Mononuclear cell (primary cell): ENCODE measurements around the gene PHRF1. TPM values are rescaled to one million over a fixed set of nuclear protein-coding genes. Genes with fewer than 3 reads are reported as not detected.

Experiments
- H3K27me3 ChIP-seq: 2 replicates; pipeline ENCODE4 v1.6.0; 2011; ENCODE audit warnings: low read length, control low read depth; ENCODE audit not compliant: insufficient read depth
- H3K4me1 ChIP-seq: 2 replicates; pipeline ENCODE4 v1.5.1; 2011; ENCODE audit warnings: mild to moderate bottlenecking, low read length, control low read depth; ENCODE audit not compliant: insufficient read depth
- H3K4me3 ChIP-seq: 2 replicates; pipeline ENCODE4 v1.5.1; 2011; ENCODE audit warnings: mild to moderate bottlenecking, low read length, moderate library complexity
- H3K9me3 ChIP-seq: 2 replicates; pipeline ENCODE4 v1.5.1; 2011; ENCODE audit warnings: low read depth, mild to moderate bottlenecking, control low read depth, low read length
- total RNA-seq: library from RNA; depleted of rRNA; stranded (reverse); fragments of >200 nt; gene quantifications from one replicate; pipeline ENCODE4 v1.2.3, GENCODE V29; 2012

The PHRF1 gene
- total RNA-seq, 1 donor = 25.1 TPM

- peak overlapping the region; percentile 52 for H3K4me3 ChIP-seq
Measured at GRCh38 chr11:535210-535518, 41.1 kb upstream of the PHRF1 start.

GRCh38 chr11:535519-536454 lies 40.5 kb upstream of the PHRF1 start, which contains the start of gene HRAS:
Gene HRAS (minus strand): TSS chr11:535576.
- Histone ChIP-seq H3K9me3 (no peaks in the 10 kb centered on the region), H3K4me3 (peak within 1 kb of the TSS; percentile 57), H3K27me3 (no peaks in the 10 kb centered on the region), H3K4me1 (peaks cover 42% of the 10 kb centered on the region)

More at GRCh38 chr11:535210-535518, 41.1 kb upstream of the PHRF1 start:
- Histone ChIP-seq H3K4me1 (peaks cover 42% of the 10 kb centered on the region), H3K27me3 (no peaks in the 10 kb centered on the region), H3K9me3 (no peaks in the 10 kb centered on the region)

GRCh38 chr11:536841-537621 lies 39.2 kb upstream of the PHRF1 start, which contains the start of gene LRRC56:
Gene LRRC56 (plus strand): TSS chr11:537527. CDS start chr11:540685, 3,158 bp downstream.
- H3K4me1 ChIP-seq = peaks cover 42% of the 10 kb centered on the region
- H3K9me3 ChIP-seq = no peaks in the 10 kb centered on the region
- H3K27me3 ChIP-seq = no peaks in the 10 kb centered on the region
- peak within 1 kb of the TSS; percentile 57 for H3K4me3 ChIP-seq

- Histone ChIP-seq H3K4me3 (peak overlapping the region; percentile 57), H3K27me3 (no peaks in the 10 kb centered on the region)
Measured at GRCh38 chr11:537622-538430, 38.4 kb upstream of the PHRF1 start.

GRCh38 chr11:538431-539051 lies 37.7 kb upstream of the PHRF1 start:
- no peaks in the 10 kb centered on the region for H3K9me3 ChIP-seq
- no peak overlapping the region for H3K4me3 ChIP-seq
- peaks cover 41% of the 10 kb centered on the region for H3K4me1 ChIP-seq
- no peaks in the 10 kb centered on the region for H3K27me3 ChIP-seq

More at GRCh38 chr11:537622-538430, 38.4 kb upstream of the PHRF1 start:
- Histone ChIP-seq H3K9me3 (no peaks in the 10 kb centered on the region), H3K4me1 (peaks cover 42% of the 10 kb centered on the region)

- H3K4me3 ChIP-seq = no peak overlapping the region
- H3K27me3 ChIP-seq = no peaks in the 10 kb centered on the region
- H3K9me3 ChIP-seq = no peaks in the 10 kb centered on the region
- peaks cover 28% of the 10 kb centered on the region for H3K4me1 ChIP-seq
Measured at GRCh38 chr11:539971-540481, 36.2 kb upstream of the PHRF1 start.

GRCh38 chr11:540583-541432 lies 35.5 kb upstream of the PHRF1 start:
- peaks cover 27% of the 10 kb centered on the region for H3K4me1 ChIP-seq
- no peaks in the 10 kb centered on the region for H3K27me3 ChIP-seq
- H3K4me3 ChIP-seq = no peak overlapping the region
- H3K9me3 ChIP-seq = no peaks in the 10 kb centered on the region

GRCh38 chr11:541433-541885 lies 34.8 kb upstream of the PHRF1 start:
- no peaks in the 10 kb centered on the region for H3K27me3 ChIP-seq
- no peak overlapping the region for H3K4me3 ChIP-seq
- peaks cover 20% of the 10 kb centered on the region for H3K4me1 ChIP-seq
- H3K9me3 ChIP-seq = no peaks in the 10 kb centered on the region

- no peaks in the 10 kb centered on the region for H3K27me3 ChIP-seq
- no peaks in the 10 kb centered on the region for H3K4me1 ChIP-seq
- H3K9me3 ChIP-seq = no peaks in the 10 kb centered on the region
- H3K4me3 ChIP-seq = no peak overlapping the region
Measured at GRCh38 chr11:544817-545166, 31.5 kb upstream of the PHRF1 start.

GRCh38 chr11:545171-545570 lies 31.1 kb upstream of the PHRF1 start:
- Histone ChIP-seq H3K9me3 (no peaks in the 10 kb centered on the region), H3K4me3 (no peak overlapping the region), H3K27me3 (no peaks in the 10 kb centered on the region), H3K4me1 (no peaks in the 10 kb centered on the region)

GRCh38 chr11:548700-549603 lies 27.3 kb upstream of the PHRF1 start:
- no peaks in the 10 kb centered on the region for H3K9me3 ChIP-seq
- H3K27me3 ChIP-seq = no peaks in the 10 kb centered on the region
- H3K4me3 ChIP-seq = no peak overlapping the region
- H3K4me1 ChIP-seq = no peaks in the 10 kb centered on the region

GRCh38 chr11:550021-550745 lies 26.1 kb upstream of the PHRF1 start:
- Histone ChIP-seq H3K9me3 (no peaks in the 10 kb centered on the region), H3K27me3 (no peaks in the 10 kb centered on the region), H3K4me1 (peaks cover 7% of the 10 kb centered on the region), H3K4me3 (no peak overlapping the region)
